NCI-H2196 (cell line): ENCODE data around the gene SUPT6H.
"Not testable (repeated sequence)": the region's sequence is repeated elsewhere in the genome, so short reads cannot be mapped to it uniquely, and the experiment has no call there.

Experiments used
- DNase-seq: peaks from one replicate; lab custom pipeline; 2025; ENCODE audit not compliant: unreplicated experiment; lab: John Stamatoyannopoulos, UW

SUPT6H gene

GRCh38 chr17:28735242-28735722 lies 73.3 kb downstream of the SUPT6H start:
- peak; percentile 6 for DNase-seq

DNA sequence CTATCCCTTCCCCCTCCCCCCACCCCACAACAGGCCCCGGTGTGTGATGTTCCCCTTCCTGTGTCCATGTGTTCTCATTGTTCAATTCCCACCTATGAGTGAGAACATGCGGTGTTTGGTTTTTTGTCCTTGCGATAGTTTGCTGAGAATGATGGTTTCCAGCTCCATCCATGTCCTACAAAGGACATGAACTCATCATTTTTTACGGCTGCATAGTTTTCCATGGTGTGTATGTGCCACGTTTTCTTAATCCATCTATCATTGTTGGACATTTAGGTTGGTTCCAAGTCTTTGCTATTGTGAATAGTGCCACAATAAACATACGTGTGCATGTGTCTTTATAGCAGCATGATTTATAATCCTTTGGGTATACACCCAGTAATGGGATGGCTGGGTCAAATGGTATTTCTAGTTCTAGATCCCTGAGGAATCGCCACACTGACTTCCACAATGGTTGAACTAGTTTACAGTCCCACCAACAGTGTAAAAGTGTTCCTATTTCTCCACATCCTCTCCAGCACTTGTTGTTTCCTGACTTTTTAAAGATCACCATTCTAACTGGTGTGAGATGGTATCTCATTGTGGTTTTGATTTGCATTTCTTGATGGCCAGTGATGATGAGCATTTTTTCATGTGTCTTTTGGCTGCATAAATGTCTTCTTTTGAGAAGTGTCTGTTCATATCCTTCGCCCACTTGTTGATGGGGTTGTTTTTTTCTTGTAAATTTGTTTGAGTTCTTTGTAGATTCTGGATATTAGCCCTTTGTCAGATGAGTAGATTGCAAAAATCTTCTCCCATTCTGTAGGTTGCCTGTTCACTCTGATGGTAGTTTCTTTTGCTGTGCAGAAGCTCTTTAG lies 74.1 kb downstream of the SUPT6H start:
- not testable (repeated sequence) for DNase-seq

DNA sequence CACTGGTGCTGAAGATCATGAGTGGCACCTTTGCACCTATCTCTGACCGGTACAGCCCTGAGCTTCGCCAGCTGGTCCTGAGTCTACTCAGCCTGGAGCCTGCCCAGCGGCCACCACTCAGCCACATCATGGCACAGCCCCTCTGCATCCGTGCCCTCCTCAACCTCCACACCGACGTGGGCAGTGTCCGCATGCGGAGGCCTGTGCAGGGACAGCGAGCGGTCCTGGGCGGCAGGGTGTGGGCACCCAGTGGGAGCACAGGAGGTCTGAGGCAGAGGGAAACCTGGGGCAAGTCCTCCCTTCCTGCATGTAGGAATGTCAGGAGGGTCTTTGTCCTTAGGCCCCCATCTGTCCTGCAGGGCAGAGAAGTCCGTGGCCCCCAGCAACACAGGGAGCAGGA lies 75.3 kb downstream of the SUPT6H start:
- DNase-seq, result no peak

DNA sequence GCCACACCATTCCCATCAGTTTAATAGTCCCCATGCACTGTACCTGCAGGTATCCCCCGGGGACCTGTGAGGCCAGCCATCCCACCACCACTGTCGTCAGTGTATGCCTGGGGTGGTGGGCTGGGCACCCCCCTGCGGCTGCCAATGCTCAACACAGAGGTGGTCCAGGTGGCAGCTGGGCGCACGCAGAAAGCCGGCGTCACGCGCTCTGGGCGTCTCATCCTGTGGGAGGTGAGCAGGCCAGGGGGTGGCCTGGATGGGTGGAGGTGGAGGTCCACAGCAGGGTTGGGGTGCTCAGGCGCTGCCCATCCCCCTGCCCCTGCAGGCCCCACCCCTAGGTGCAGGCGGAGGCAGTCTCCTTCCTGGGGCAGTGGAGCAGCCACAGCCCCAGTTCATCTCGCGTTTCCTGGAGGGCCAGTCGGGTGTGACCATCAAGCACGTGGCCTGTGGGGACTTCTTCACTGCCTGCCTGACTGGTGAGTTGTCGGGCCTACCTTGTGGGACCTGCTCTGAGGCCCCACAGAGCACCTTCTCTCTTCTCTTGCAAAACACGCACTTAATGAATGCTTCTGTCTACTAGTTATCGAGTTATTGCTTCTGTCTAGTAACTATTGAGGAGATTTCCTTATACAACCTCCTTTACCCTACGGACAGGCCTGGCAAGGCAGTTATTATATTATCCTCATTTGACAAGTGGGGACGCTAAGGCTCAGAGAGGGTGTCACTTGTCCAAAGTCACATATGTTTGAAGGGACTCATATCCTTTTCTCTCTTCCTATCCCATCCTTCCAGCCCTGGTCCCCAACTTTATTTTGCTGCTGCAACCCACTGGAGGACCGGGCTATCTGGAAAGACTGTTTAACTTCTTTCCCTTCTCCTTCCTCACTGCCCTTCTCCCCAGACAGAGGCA lies 76.0 kb downstream of the SUPT6H start:
- DNase-seq, result no peak

GRCh38 chr17:28738680-28739384 lies 76.8 kb downstream of the SUPT6H start:
- no peak for DNase-seq

DNA sequence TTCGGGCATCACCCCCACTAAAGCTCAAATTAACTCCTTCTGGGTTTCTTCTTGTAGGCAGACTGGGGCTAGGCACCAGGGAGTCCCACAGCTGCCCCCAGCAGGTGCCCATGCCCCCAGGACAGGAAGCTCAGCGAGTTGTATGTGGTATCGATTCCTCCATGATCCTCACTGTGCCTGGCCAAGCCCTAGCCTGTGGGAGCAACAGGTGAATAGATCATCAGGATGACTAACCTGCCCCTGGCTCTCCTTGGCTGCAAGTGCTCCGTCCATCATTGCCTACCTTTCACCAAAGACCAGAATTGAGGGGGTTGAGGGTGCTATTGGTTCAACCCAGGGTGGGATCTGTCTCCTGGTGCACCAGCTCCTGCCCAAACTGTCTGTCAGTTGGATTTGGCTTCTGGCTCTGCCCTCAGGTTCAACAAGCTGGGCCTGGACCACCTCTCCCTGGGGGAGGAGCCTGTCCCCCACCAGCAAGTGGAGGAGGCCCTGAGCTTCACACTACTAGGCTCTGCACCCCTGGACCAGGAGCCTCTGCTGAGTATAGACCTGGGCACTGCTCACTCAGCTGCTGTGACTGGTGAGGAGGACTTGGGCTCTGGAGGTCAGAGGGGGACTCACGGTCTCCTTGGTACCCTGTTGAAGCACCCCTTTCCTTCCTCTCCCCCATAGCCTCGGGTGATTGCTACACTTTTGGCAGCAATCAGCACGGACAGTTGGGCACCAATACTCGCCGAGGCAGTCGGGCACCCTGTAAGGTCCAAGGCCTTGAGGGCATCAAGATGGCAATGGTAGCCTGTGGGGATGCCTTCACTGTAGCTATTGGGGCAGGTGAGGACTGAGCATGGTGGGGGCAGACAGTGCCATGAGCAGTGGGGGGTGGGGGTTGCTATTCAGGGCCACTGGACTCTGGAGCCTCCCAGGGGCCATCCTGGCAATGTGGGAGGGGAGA lies 78.7 kb downstream of the SUPT6H start:
- DNase-seq, result no peak

DNA sequence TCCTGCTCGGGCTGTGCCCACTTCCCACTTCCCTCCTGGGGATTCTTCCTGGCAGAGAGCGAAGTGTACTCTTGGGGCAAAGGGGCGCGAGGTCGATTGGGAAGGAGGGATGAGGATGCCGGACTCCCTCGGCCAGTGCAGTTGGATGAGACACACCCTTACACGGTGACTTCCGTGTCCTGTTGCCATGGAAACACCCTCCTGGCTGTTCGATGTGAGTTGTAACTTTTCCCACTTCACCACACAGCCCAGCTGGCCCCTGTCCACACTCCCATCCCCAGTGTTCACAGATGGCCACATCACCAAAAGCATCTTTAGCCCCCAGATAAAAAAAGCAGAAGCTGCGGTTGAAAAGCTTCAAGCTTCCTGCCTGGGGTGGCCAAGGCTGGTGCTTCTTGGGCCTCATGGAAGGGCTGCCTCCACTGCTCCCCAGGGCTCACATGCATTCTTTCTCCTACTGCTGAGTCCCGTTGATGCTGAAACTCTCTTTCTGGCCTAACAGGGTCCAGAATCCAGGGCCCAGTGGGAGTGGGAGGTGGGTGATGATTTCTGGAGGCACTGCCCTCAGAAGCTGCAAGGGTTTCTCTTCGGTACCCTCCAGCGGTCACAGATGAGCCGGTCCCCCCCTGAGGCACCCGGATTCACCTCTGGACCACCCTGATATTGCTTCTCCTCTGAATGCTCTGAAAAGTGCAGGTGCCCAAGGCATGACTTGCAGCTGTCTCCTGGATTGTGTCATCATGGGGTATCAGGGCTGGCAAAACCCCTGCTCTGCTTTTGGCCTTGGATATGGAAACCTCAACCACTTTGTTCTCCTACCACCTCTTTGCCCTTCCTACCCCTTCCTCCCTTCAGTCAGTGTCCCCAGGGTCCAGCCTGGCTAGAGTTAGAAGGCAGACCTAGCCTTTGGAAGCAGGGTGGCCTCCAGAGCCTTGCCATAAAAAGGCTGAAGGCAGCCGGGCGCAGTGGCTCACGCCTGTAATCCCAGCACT lies 79.6 kb downstream of the SUPT6H start:
- no peak for DNase-seq

DNA sequence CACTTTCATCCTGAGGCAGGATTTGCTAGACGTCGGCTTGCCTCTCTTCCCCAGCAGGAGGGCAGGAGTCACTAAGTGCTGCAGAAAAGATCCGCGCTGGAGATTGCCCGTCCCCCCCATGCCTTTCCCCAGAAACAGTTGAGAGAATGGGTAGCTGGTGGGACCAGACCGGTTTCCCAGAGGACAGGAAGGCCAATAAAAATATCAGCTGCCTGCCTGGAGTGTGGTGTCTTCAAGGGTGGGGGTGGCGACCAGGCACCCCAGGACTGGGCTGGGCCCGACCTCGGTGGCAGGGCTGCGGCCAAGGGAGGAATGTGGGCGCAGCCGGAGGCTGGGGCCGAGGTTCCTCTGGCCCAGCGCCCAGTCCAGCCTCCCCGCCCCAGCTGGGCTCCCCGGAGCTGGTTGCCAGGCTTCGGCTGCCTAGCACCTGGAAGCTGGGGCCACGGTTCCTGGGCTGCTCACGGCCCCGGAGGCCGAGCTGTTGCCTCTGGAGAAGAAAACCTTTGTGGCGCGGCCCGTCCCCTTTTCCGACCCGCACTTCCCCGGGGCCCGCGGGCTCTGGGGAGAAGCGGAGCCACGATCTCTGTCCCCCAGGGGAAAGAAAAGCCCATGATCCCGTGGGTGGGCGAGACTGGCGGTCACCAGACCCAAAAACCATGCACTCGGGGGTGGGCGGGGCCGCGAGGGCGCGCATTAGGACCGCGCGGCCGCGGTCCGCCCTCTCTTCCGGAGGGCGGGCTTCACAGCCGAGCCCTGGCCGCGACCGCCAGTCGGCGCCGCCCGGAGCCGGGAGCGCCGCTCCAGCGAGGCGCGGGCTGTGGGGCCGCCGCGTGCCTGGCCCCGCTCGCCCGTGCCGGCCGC lies 81.5 kb downstream of the SUPT6H start, which contains the start of gene TRAF4:
TRAF4 (plus strand) TSS at position 769 of the 861 bp plus-strand sequence. CDS start 102 bp downstream, outside the sequence.
- peak; percentile 69 for DNase-seq

DNA sequence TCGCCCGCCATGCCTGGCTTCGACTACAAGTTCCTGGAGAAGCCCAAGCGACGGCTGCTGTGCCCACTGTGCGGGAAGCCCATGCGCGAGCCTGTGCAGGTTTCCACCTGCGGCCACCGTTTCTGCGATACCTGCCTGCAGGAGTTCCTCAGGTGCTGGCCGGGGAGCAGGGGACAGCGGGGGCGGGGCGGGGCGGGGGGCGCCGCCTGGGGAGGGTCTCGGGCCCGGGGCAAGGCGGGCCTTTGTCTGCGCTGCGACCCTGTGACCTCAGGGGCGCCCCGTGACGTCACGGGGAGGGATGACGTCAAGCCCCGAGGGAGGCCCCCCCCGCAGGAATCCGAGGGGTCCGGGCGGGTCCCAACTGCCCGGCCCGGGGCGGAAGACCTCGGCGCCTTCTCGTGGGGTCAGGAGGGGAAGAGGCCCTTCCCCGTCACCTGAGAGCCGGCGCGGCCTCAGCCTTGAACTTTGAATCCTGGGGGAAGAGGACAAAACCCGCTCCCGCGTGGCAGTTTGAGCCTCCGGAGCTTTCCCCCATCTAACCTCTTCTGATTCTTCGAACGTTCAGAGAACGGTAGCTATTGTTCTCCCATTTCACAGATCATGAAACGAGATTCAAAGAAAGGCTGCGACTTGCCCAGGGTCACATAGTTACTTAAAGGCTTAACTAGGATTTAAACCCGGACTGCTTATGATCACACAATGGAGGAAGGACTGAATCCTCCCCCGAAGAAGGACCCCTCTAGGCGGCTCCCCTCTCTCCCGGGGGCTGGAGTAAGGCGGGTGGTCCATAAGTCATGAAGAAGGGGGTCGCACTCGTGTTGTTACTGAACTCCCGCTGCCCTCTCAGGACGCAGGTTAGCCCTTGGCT lies 82.3 kb downstream of the SUPT6H start:
- DNase-seq, result peak; percentile 17

- DNase-seq, result no peak
Measured at GRCh38 chr17:28744972-28745785, 83.2 kb downstream of the SUPT6H start.

GRCh38 chr17:28745786-28746411 lies 83.9 kb downstream of the SUPT6H start:
- no peak for DNase-seq

- peak; percentile 76 for DNase-seq
Measured at GRCh38 chr17:28746611-28747050, 84.6 kb downstream of the SUPT6H start.

- DNase-seq, result peak; percentile 85
Measured at GRCh38 chr17:28747051-28747691, 85.2 kb downstream of the SUPT6H start.

GRCh38 chr17:28747801-28748750 lies 86.1 kb downstream of the SUPT6H start:
- DNase-seq, result no peak
